ENCODE data around the gene PLB1.
A peak's percentile ranks its signal among the peaks of the same experiment; 100 is the strongest.

Gene PLB1

GRCh38 chr2:28593160-28593755, 97.4 kb downstream of the PLB1 start:
- no peak for DNase-seq

DNA sequence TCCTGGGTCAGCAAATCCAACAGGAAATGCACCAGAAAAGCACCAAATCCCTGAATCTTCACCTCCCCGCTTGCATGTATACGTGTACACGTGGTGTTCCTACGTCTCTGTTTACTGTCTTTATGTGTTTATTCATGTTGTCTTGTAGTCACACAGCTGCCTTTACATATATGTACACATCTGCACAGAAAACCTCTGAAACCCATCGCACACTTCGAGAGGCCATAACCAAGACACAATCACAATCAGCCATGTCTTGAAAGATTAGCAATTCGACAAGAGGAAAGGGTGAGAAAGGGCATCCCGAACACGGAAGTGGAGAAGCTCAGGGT, 98.1 kb downstream of the PLB1 start:
- DNase-seq, result no peak

DNA sequence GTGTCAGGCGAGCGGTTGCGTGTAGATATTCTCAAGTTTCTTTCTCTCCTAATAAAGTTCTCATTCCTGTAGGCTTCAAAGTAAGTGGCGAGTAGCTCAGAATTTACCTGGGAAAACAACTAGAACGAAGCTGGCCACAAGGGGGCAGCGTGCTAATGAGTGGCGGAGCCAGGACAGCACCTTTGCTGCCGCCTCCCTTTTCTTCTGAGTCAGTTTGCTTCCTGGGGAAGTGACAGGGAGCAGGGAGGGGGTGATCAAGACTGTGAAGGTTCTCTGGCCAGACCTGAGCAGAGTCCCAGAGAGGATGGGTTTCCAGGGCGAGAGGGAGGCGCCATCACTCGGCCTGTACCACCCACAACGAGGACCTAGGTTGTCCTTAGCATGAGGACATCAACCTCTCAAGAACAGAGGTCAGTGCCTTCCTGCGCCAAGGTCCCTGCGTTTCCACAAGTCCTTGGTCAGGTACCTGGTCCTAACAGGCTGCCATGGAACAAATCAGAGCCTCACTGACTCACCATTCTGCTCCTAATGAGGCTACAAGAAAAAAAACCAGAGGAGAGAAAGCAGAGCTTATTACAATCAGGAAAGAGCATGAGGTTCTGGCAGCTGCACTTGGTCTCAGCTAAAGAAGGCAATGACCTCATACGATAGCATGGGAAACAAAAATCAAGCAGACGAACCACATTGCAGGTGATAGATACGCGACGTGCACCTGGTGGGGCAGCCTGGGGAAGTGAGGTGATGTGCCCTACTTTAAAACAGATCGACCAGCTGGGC, 98.7 kb downstream of the PLB1 start:
- peak; percentile 81 for DNase-seq

- DNase-seq, result no peak
Measured at GRCh38 chr2:28595323-28595722, 99.5 kb downstream of the PLB1 start.

- DNase-seq, result no peak
Measured at GRCh38 chr2:28598484-28598883, 102.6 kb downstream of the PLB1 start.

DNA sequence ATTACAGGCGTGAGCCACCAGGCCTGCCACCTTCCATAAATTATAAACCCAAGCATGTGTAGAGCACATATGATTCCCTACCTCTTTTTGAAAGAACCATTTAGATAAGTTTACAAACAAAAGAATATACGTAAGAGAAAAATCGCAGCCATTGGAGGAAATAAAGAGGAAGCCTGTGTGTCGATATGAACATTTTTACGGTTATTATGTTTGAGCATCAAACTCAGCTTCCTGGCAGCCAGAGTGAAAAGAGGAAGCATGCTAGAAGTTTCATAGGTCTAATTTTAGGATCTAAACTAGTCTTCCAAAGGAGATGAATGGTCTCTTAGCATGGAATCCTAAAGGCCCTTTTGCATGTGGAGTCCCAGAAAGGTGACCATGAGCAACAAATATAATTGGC, 104.3 kb downstream of the PLB1 start:
- no peak for DNase-seq

DNA sequence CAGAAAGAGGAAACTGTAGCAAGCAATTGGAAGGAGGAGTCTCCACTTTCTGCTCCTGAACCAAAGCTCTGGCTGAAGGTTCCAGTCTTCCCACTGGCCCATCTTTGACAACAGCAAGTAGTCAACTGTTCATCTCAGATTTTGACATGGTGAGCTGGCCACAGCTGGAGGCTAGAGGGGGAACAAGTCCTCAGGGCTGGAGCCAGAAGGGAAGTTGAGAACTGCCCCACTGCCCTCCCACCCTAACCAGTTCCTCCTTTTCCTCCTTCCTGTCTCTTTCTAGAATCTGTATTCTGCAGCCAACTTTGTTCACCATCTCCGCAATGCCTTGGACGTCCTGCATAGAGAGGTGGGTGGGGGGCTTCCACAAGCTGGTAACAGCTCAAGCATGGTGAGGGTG, 105.8 kb downstream of the PLB1 start:
- DNase-seq, result peak; percentile 31

GRCh38 chr2:28602136-28602660, 106.3 kb downstream of the PLB1 start:
- no peak for DNase-seq

GRCh38 chr2:28602751-28603639, 107.1 kb downstream of the PLB1 start:
- no peak for DNase-seq

DNA sequence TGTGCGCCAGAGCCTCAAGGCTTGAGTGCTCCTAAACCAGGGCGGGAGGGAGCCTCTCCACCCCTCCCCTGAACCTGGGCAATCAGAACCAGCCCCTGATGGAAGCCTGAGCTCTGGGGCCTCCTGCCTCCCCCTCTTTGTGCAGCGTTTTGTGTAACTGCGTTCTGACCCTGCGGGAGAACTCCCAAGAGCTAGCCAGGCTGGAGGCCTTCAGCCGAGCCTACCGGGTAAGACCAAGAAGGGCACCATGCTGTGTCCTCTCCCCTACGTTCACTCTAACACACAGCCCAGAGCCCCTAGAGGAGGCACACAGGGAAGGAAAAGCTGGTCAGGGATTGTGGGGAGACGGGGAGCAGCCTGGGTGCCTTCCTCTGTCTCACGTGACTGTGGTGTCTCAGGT, 108.0 kb downstream of the PLB1 start:
- DNase-seq, result no peak

DNA sequence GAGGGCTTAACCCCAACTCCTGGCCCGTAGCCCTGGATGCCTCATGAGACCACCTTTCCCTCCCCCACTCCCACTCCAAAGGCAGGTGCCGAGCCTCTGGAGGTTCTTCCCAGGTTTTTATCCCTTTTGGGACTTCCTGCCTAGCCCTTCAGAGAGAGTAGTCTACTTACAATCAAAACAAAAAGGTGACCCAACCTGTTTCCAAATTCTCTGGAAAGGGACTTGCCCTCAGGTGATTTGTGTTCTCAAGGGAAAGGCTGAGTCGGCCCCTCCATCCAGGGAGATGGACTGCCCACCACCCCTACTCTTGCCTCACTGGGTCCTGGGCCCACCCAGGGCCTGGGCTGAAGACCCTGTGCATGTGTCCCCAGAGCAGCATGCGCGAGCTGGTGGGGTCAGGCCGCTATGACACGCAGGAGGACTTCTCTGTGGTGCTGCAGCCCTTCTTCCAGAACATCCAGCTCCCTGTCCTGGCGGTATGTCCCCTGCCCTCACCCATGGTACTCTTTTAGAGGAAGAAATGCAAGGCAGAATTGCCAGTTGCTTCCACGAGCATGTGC, 108.5 kb downstream of the PLB1 start:
- no peak for DNase-seq

DNA sequence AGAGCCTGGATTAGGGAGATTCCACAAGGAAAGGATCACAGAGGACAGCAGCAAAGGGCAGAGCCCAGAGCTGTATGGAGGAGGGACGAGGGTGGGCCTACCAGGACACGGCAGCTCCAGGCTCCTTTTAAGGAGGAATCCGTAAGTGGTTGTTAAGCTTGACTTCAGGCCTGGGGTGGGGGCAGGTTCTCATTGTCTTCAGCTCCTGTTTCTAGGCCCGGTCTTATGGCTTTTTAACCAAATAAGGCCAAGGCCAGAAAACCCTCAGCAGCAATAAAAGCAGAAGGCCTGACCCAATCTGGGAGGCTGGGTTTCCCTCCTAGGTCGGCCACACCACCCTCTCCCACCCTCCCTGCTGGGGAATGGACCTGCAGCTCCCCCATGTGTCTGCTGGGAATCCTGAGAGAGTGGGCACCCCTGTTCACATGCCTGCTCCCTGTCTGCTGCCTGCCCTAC, 111.2 kb downstream of the PLB1 start:
- DNase-seq, result no peak

GRCh38 chr2:28607730-28608499, 112.1 kb downstream of the PLB1 start:
- DNase-seq, result no peak

- no peak for DNase-seq
Measured at GRCh38 chr2:28608500-28609424, 112.9 kb downstream of the PLB1 start.

DNA sequence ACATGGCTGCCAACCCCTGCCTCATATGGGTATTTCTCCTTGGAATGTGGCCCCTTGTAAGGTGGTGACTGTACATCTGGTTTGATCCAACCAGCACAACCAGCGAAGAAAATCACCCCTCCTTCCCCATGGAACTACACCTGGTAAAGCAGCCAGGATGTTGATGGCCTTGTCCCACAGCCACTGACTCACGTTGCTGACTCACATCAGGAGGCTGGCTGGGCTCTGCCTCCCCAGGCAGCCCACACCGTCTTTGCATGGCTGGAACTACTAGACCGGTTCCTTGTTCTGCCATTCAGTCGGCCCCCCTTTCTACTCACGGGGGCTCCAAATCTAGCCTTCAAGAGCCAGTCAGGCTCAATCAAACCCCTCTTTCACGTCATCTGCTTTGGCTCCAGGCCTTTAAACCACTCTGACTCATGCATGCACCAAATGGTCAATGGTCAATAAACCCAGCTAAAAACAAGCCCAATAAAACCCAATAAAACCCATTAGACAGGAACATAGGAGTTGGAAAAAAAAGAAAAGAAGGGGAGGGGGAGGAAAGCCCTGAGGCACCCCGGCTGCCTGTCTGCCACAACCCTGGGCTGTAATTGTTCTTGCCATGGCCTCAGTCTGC, 114.8 kb downstream of the PLB1 start:
- DNase-seq, result no peak

- DNase-seq, result no peak
Measured at GRCh38 chr2:28612131-28612812, 116.4 kb downstream of the PLB1 start.

DNA sequence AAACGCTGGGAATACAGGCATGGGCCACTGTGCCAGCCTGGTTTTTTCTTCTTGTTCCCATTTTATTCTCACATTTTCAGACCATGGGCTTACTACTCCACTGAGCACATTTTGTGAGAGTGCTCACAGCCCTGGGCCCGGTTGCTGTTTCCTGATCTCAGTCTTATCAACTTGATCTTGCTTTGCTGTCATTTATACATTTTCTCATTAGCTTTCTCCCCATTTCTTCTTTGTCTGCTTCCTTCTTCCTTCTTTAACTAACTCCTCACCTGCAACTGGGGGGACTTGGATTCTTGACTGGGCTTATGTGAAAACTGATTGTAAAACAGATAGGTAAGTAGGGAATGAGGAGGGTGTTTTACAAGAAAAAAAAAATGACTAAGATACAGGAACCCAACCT, 117.3 kb downstream of the PLB1 start:
- no peak for DNase-seq

- DNase-seq, result peak; percentile 42
Measured at GRCh38 chr2:28613633-28614501, 118.0 kb downstream of the PLB1 start.

GRCh38 chr2:28615706-28616105, 119.8 kb downstream of the PLB1 start:
- DNase-seq, result no peak

Data from CD4-positive, alpha-beta T cell treated with Interferon gamma for 1 hour (primary cell).